B cell (primary cell): ENCODE results near the gene SRD5A1.

Experiments
- EZH2 ChIP-seq: IDR thresholded peaks from 2 replicates; pipeline ENCODE4 v1.6.1; 2012; ENCODE audit warnings: borderline replicate concordance, low read depth, mild to moderate bottlenecking, moderate library complexity, low read length; ENCODE audit not compliant: insufficient read depth, poor library complexity, severe bottlenecking
- TF ChIP-seq, protein P1 (sequence below): fragments of 200-600 bp; IDR thresholded peaks from one replicate; pipeline ENCODE4 v1.8.0; 2022; ENCODE audit warnings: antibody characterized with exemption, mild to moderate bottlenecking

GRCh38 chr5:6721442-6721841 is 88.2 kb downstream of the SRD5A1 start:
- no peak for TF ChIP-seq EZH2
- TF ChIP-seq, protein P1, sequence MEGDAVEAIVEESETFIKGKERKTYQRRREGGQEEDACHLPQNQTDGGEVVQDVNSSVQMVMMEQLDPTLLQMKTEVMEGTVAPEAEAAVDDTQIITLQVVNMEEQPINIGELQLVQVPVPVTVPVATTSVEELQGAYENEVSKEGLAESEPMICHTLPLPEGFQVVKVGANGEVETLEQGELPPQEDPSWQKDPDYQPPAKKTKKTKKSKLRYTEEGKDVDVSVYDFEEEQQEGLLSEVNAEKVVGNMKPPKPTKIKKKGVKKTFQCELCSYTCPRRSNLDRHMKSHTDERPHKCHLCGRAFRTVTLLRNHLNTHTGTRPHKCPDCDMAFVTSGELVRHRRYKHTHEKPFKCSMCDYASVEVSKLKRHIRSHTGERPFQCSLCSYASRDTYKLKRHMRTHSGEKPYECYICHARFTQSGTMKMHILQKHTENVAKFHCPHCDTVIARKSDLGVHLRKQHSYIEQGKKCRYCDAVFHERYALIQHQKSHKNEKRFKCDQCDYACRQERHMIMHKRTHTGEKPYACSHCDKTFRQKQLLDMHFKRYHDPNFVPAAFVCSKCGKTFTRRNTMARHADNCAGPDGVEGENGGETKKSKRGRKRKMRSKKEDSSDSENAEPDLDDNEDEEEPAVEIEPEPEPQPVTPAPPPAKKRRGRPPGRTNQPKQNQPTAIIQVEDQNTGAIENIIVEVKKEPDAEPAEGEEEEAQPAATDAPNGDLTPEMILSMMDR, result no peak
